SK-N-MC (cell line): ENCODE data around the gene ANKS1B.

ENCODE experiments used
- DNase-seq: peaks from one replicate; pipeline ENCODE4 v3.0.0-alpha.2; 2011; ENCODE audit warnings: low read depth, low spot score
- H3K27ac ChIP-seq: fragments of 200-600 bp; sonication (generic); 2 replicates; pipeline ENCODE4 v1.5.1; 2016; ENCODE audit warnings: mixed run types
- H3K36me3 ChIP-seq: fragments of 200-600 bp; sonication (generic); 2 replicates; pipeline ENCODE4 v1.6.1; 2017; ENCODE audit warnings: antibody characterized with exemption, low read length, mixed read lengths; ENCODE audit not compliant: insufficient read depth
- H3K4me3 ChIP-seq: fragments of 200-600 bp; sonication (generic); 2 replicates; pipeline ENCODE4 v1.5.1; 2016
- H3K9ac ChIP-seq: fragments of 200-600 bp; sonication (generic); 2 replicates; pipeline ENCODE4 v1.8.0; 2017; ENCODE audit warnings: mixed run types, mixed read lengths; ENCODE audit not compliant: insufficient read length
- H3K9me3 ChIP-seq: fragments of 200-600 bp; sonication (generic); 2 replicates; pipeline ENCODE4 v1.6.1; 2017; ENCODE audit warnings: low read depth, mild to moderate bottlenecking, antibody characterized with exemption, low read length, moderate library complexity, mixed read lengths
- EZH2 ChIP-seq: fragments of 200-600 bp; sonication (generic); IDR thresholded peaks from one replicate; pipeline ENCODE4 v1.6.1; 2017; ENCODE audit warnings: antibody characterized with exemption
- FOXP2 ChIP-seq: optimal IDR thresholded peaks from 2 replicates; pipeline ENCODE3; 2011; ENCODE audit warnings: mild to moderate bottlenecking, moderate library complexity; ENCODE audit not compliant: insufficient read depth; ENCODE audit errors: extremely low read length, control extremely low read depth
- POLR2AphosphoS5 ChIP-seq: IDR thresholded peaks from 2 replicates; pipeline ENCODE4 v1.6.1; 2012; ENCODE audit warnings: mild to moderate bottlenecking, low read depth, low read length, borderline replicate concordance

ANKS1B gene

GRCh38 chr12:98955284-98955683 is 1029.5 kb downstream of the ANKS1B start:
- H3K9ac ChIP-seq, result no peak overlapping the region
- H3K4me3 ChIP-seq, result no peak overlapping the region
- no peaks in the 10 kb centered on the region for H3K36me3 ChIP-seq
- no peak for DNase-seq
- no peak for TF ChIP-seq POLR2AphosphoS5
- TF ChIP-seq FOXP2, result no peak
- no peak for TF ChIP-seq EZH2
- no peaks in the 10 kb centered on the region for H3K9me3 ChIP-seq
- H3K27ac ChIP-seq, result no peak overlapping the region

GRCh38 chr12:98954506-98954905 is 1030.2 kb downstream of the ANKS1B start:
- H3K9ac ChIP-seq, result no peak overlapping the region
- H3K36me3 ChIP-seq, result no peaks in the 10 kb centered on the region
- no peak overlapping the region for H3K4me3 ChIP-seq
- no peaks in the 10 kb centered on the region for H3K9me3 ChIP-seq
- TF ChIP-seq EZH2 (no peak), POLR2AphosphoS5 (no peak), FOXP2 (no peak)
- no peak for DNase-seq
- H3K27ac ChIP-seq, result no peak overlapping the region

- TF ChIP-seq POLR2AphosphoS5 (no peak), EZH2 (no peak), FOXP2 (no peak)
- no peaks in the 10 kb centered on the region for H3K9me3 ChIP-seq
- no peak overlapping the region for H3K27ac ChIP-seq
- no peak overlapping the region for H3K4me3 ChIP-seq
- H3K36me3 ChIP-seq, result no peaks in the 10 kb centered on the region
- no peak overlapping the region for H3K9ac ChIP-seq
- DNase-seq, result no peak
These were observed 1033.3 kb downstream of the ANKS1B start for GRCh38 chr12:98951406-98951805.

GRCh38 chr12:98948343-98948949 is 1036.3 kb downstream of the ANKS1B start:
- Histone ChIP-seq H3K27ac (no peak overlapping the region), H3K36me3 (no peaks in the 10 kb centered on the region), H3K9me3 (no peaks in the 10 kb centered on the region), H3K4me3 (no peak overlapping the region), H3K9ac (no peak overlapping the region)
- TF ChIP-seq EZH2 (no peak), POLR2AphosphoS5 (no peak), FOXP2 (no peak)
- DNase-seq, result no peak

GRCh38 chr12:98945864-98946263 is 1038.9 kb downstream of the ANKS1B start:
- H3K9me3 ChIP-seq, result no peaks in the 10 kb centered on the region
- no peak overlapping the region for H3K9ac ChIP-seq
- H3K4me3 ChIP-seq, result no peak overlapping the region
- no peak for DNase-seq
- TF ChIP-seq EZH2 (no peak), FOXP2 (no peak), POLR2AphosphoS5 (no peak)
- H3K36me3 ChIP-seq, result no peaks in the 10 kb centered on the region
- no peak overlapping the region for H3K27ac ChIP-seq

- H3K9me3 ChIP-seq, result no peaks in the 10 kb centered on the region
- H3K27ac ChIP-seq, result no peak overlapping the region
- no peak overlapping the region for H3K9ac ChIP-seq
- TF ChIP-seq POLR2AphosphoS5 (no peak), EZH2 (no peak), FOXP2 (no peak)
- H3K4me3 ChIP-seq, result no peak overlapping the region
- H3K36me3 ChIP-seq, result no peaks in the 10 kb centered on the region
- no peak for DNase-seq
These were observed 1044.8 kb downstream of the ANKS1B start for GRCh38 chr12:98939926-98940325.

- DNase-seq, result peak; percentile 39
- TF ChIP-seq FOXP2 (no peak), EZH2 (no peak), POLR2AphosphoS5 (no peak)
- no peak overlapping the region for H3K4me3 ChIP-seq
- no peaks in the 10 kb centered on the region for H3K36me3 ChIP-seq
- H3K9ac ChIP-seq, result no peak overlapping the region
- no peak overlapping the region for H3K27ac ChIP-seq
- H3K9me3 ChIP-seq, result no peaks in the 10 kb centered on the region
These were observed 1045.4 kb downstream of the ANKS1B start for GRCh38 chr12:98939350-98939749.

- Histone ChIP-seq H3K36me3 (no peaks in the 10 kb centered on the region), H3K4me3 (no peak overlapping the region), H3K9ac (no peak overlapping the region), H3K27ac (no peak overlapping the region), H3K9me3 (no peaks in the 10 kb centered on the region)
- no peak for DNase-seq
- no peak for TF ChIP-seq FOXP2
- no peak for TF ChIP-seq EZH2
- no peak for TF ChIP-seq POLR2AphosphoS5
These were observed 1048.9 kb downstream of the ANKS1B start for GRCh38 chr12:98935847-98936246.

GRCh38 chr12:98922871-98923270 is 1061.9 kb downstream of the ANKS1B start:
- TF ChIP-seq FOXP2, result no peak
- TF ChIP-seq POLR2AphosphoS5, result no peak

More at GRCh38 chr12:98922871-98923270, 1061.9 kb downstream of the ANKS1B start:
- Histone ChIP-seq H3K4me3 (no peak overlapping the region), H3K36me3 (no peaks in the 10 kb centered on the region), H3K27ac (no peak overlapping the region), H3K9ac (no peak overlapping the region), H3K9me3 (no peaks in the 10 kb centered on the region)
- DNase-seq, result no peak
